Caco-2 (cell line): ENCODE measurements around the gene MAGEB17. TPM values are rescaled to one million over a fixed set of nuclear protein-coding genes. Genes with fewer than 3 reads are reported as not detected.
A peak's percentile ranks its signal among the peaks of the same experiment; 100 is the strongest.

Experiments
- BruUV-seq: library from RNA; stranded (reverse); fragments of 400-500 nt; replicated peaks from 2 replicates; lab custom pipeline; 2021; lab: Mats Ljungman, UMichigan
- CTCF ChIA-PET: fragments of 300-600 bp; sonication (Branson Sonifier 250); formaldehyde crosslinking; loops from one replicate; lab custom pipeline; 2022; ENCODE audit warnings: antibody characterized with exemption; lab: Charles Lee
- POLR2A ChIA-PET: fragments of 300-600 bp; sonication (Branson Sonifier 250); formaldehyde crosslinking; loops from one replicate; lab custom pipeline; 2022; ENCODE audit warnings: antibody characterized with exemption; lab: Charles Lee
- DNase-seq, 2 experiments: peaks; one replicate each; pipeline versions ENCODE4 v3.0.0 to v3.0.0-alpha.2; 2020 to 2022
- H3K27me3 ChIP-seq: replicated peaks from 2 replicates; pipeline ENCODE4 v1.6.0; 2011; ENCODE audit warnings: low read length; ENCODE audit not compliant: control insufficient read depth, insufficient read depth
- H3K36me3 ChIP-seq: 2 replicates; pipeline ENCODE4 v1.5.1; 2011; ENCODE audit warnings: low read length; ENCODE audit not compliant: control insufficient read depth, insufficient read depth
- H3K4me1 ChIP-seq: fragments of 250-450 bp; sonication (Bioruptor Pico); 2 replicates; pipeline ENCODE4 v1.5.1; 2020; ENCODE audit warnings: mild to moderate bottlenecking
- H3K4me3 ChIP-seq: 2 replicates; pipeline ENCODE4 v1.5.1; 2011; ENCODE audit warnings: low read depth, mild to moderate bottlenecking, control low read depth, low read length
- H3K9me3 ChIP-seq: fragments of 250-450 bp; sonication (Bioruptor Pico); 2 replicates; pipeline ENCODE4 v1.5.1; 2020; ENCODE audit warnings: mild to moderate bottlenecking, moderate library complexity
- H3K27ac Mint-ChIP-seq: one replicate; pipeline ENCODE4 v1.8.0; 2022; ENCODE audit warnings: mixed read lengths; ENCODE audit not compliant: unreplicated experiment
- H3K27me3 Mint-ChIP-seq: one replicate; pipeline ENCODE4 v1.8.0; 2022; ENCODE audit warnings: mixed read lengths; ENCODE audit not compliant: insufficient read depth, unreplicated experiment
- H3K36me3 Mint-ChIP-seq: one replicate; pipeline ENCODE4 v1.8.0; 2022; ENCODE audit warnings: mild to moderate bottlenecking, mixed read lengths; ENCODE audit not compliant: insufficient read depth, unreplicated experiment
- H3K4me1 Mint-ChIP-seq: one replicate; pipeline ENCODE4 v1.8.0; 2022; ENCODE audit warnings: low read depth, mixed read lengths; ENCODE audit not compliant: unreplicated experiment
- H3K4me3 Mint-ChIP-seq: one replicate; pipeline ENCODE4 v1.8.0; 2022; ENCODE audit warnings: mild to moderate bottlenecking, moderate library complexity, mixed read lengths; ENCODE audit not compliant: unreplicated experiment
- H3K9me3 Mint-ChIP-seq: one replicate; pipeline ENCODE4 v1.8.0; 2022; ENCODE audit warnings: mixed read lengths; ENCODE audit not compliant: unreplicated experiment
- intact Hi-C: fragments of 100-400 bp; cut with micrococcal nuclease; formaldehyde crosslinking; loops from one replicate; pipeline ENCODE4 v1.10.0; 2022; ENCODE audit not compliant: unreplicated experiment
- total RNA-seq: library from RNA; stranded (reverse); gene quantifications from 2 replicates; pipeline ENCODE4 v1.2.3, GENCODE V29; 2022
- TF ChIP-seq, protein P1 (sequence below), 2 experiments: fragments of 200-600 bp in 1 of 2; IDR thresholded peaks; 1 replicate in 1 of 2; 2 replicates in 1 of 2; pipeline versions ENCODE4 v1.5.1 to v1.8.0; 2011 to 2022; ENCODE audit warnings: antibody characterized with exemption in 1 of 2, control low read depth in 1 of 2, inconsistent platforms in 1 of 2, low read depth in 1 of 2, low read length in 1 of 2, mild to moderate bottlenecking in 1 of 2, moderate library complexity in 1 of 2; ENCODE audit not compliant: insufficient read depth in 1 of 2, severe bottlenecking in 1 of 2, unreplicated experiment in 1 of 2

MAGEB17 gene
- total RNA-seq, 1 experiment from 2014 or later = not detected

DNA sequence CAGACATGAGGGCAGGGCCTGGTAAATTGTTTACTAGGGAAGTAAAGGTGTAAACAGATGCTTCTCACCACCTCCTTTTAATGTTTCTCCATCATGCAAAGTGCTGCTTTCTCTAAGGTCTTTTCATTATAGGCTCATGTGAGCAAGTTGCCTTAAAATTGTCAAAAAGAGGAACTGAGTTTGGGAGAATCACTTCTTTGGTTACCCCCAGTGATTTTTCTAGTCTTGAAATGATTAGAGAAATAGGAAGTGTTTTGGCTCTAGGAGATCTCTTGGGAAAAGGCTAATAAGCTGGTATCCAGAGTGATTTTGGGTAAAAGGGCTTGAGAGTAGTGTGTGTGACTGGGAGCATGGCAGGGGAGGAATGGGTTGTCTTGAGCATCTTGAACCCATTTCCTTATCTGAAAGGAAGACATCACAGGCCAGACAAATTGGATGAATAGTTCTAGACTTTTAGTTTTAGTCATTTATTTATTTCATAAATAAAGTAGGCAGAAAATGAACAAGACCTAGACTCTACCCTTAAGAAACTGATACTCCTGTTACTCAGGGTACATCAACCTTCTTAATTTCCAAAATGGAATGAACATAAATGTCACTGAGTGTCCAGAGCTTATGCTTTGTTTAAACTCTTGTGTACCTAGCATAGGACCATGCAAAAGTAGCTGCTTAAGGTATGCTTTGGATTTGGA lies 29.7 kb upstream of the MAGEB17 start:
- no peak for DNase-seq

DNA sequence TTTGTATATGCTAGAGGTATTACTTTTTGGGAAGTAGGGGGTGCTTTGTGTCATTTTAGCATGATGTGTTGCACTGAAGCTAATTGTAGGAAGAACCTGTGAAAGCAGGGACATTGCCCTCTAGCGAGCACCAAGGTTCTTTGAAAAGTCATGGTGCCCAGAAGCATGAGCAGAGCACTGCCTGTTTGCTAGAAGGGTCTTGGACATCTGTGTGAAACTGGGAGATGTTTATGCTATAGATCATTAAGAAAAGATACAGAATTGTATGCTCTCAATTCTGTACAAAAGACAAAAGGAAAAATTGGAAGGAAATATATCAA lies 29.2 kb upstream of the MAGEB17 start:
- Histone ChIP-seq H3K36me3 (no peaks in the 10 kb centered on the region), H3K27me3 (no peaks in the 10 kb centered on the region), H3K9me3 (no peaks in the 10 kb centered on the region), H3K4me3 (no peak overlapping the region), H3K4me1 (no peaks in the 10 kb centered on the region)
- Mint-ChIP-seq H3K27me3 (peaks cover 7% of the 10 kb centered on the region), H3K36me3 (no peaks in the 10 kb centered on the region), H3K4me1 (no peaks in the 10 kb centered on the region), H3K9me3 (no peaks in the 10 kb centered on the region), H3K4me3 (no peak overlapping the region), H3K27ac (no peak overlapping the region)
- CTCF ChIA-PET = interaction anchor here (1.8 kb wide), 1 partner anchor 15 kb away, joined by 6 read pairs; the partner anchor contains the start of gene GRPR
- no TSS peak for BruUV-seq
- POLR2A ChIA-PET = no interaction called here
- TF ChIP-seq, protein P1, sequence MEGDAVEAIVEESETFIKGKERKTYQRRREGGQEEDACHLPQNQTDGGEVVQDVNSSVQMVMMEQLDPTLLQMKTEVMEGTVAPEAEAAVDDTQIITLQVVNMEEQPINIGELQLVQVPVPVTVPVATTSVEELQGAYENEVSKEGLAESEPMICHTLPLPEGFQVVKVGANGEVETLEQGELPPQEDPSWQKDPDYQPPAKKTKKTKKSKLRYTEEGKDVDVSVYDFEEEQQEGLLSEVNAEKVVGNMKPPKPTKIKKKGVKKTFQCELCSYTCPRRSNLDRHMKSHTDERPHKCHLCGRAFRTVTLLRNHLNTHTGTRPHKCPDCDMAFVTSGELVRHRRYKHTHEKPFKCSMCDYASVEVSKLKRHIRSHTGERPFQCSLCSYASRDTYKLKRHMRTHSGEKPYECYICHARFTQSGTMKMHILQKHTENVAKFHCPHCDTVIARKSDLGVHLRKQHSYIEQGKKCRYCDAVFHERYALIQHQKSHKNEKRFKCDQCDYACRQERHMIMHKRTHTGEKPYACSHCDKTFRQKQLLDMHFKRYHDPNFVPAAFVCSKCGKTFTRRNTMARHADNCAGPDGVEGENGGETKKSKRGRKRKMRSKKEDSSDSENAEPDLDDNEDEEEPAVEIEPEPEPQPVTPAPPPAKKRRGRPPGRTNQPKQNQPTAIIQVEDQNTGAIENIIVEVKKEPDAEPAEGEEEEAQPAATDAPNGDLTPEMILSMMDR (IDR thresholded peaks at IDR 0.05; ENCODE audit: insufficient read depth in 1 of 2, low read depth in 1 of 2, low read length in 1 of 2, severe bottlenecking in 1 of 2, unreplicated experiment in 1 of 2) = peak; percentile 29 to 39
- intact Hi-C loops = no loop called here
- peak in 1 of 2 experiments; percentile 4 for DNase-seq

More for the DNA sequence above, 29.7 kb upstream of the MAGEB17 start:
- no peak overlapping the region for H3K4me3 Mint-ChIP-seq
- BruUV-seq = no TSS peak
- no peaks in the 10 kb centered on the region for H3K9me3 Mint-ChIP-seq
- Histone ChIP-seq H3K36me3 (no peaks in the 10 kb centered on the region), H3K4me3 (no peak overlapping the region), H3K27me3 (no peaks in the 10 kb centered on the region), H3K9me3 (no peaks in the 10 kb centered on the region), H3K4me1 (no peaks in the 10 kb centered on the region)
- POLR2A ChIA-PET = no interaction called here
- no peak overlapping the region for H3K27ac Mint-ChIP-seq
- H3K4me1 Mint-ChIP-seq = no peaks in the 10 kb centered on the region
- intact Hi-C loops = no loop called here
- no peaks in the 10 kb centered on the region for H3K36me3 Mint-ChIP-seq
- TF ChIP-seq, protein P1 (IDR thresholded peaks at IDR 0.05; ENCODE audit: insufficient read depth in 1 of 2, low read depth in 1 of 2, low read length in 1 of 2, severe bottlenecking in 1 of 2, unreplicated experiment in 1 of 2) = no peak
- H3K27me3 Mint-ChIP-seq = peaks cover 7% of the 10 kb centered on the region
- CTCF ChIA-PET = interaction anchor here (1.8 kb wide), 1 partner anchor 15 kb away, joined by 6 read pairs; the partner anchor contains the start of gene GRPR

DNA sequence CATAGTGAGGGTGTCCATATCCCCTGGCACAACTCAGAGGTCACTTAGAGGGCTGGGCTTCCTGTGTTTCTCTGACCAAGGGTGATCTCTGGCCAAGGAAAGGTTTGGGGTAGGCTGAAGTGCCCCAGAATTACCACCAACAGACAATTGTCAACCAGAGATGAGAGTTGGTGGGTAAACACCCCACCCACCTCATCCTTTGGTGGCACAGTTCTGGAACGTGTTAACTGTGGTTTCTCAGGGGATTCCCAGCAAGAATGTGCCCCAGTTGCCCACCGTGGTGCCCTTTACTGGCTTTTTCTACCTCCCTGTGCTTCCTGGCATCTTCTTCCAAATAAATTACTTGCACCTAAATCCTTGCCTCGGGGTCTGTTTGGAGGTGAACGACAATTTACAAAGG lies 26.8 kb upstream of the MAGEB17 start:
- CTCF ChIA-PET = no interaction called here
- H3K27me3 ChIP-seq = no peaks in the 10 kb centered on the region
- Mint-ChIP-seq H3K4me1 (no peaks in the 10 kb centered on the region), H3K36me3 (no peaks in the 10 kb centered on the region), H3K27ac (no peak overlapping the region), H3K4me3 (no peak overlapping the region), H3K9me3 (peaks cover 7% of the 10 kb centered on the region), H3K27me3 (peaks cover 3% of the 10 kb centered on the region)
- intact Hi-C loops = no loop called here
- POLR2A ChIA-PET = no interaction called here
- no peaks in the 10 kb centered on the region for H3K9me3 ChIP-seq
- H3K4me1 ChIP-seq = no peaks in the 10 kb centered on the region
- DNase-seq = no peak
- BruUV-seq = no TSS peak
- TF ChIP-seq, protein P1 (IDR thresholded peaks at IDR 0.05; ENCODE audit: insufficient read depth in 1 of 2, low read depth in 1 of 2, low read length in 1 of 2, severe bottlenecking in 1 of 2, unreplicated experiment in 1 of 2) = no peak
- H3K36me3 ChIP-seq = no peaks in the 10 kb centered on the region
- H3K4me3 ChIP-seq = no peak overlapping the region
